Activated CD4-positive, alpha-beta T cell treated with anti-CD3 and anti-CD28 coated beads for 36 hours (primary cell): ENCODE data around the gene NRP1. TPM values are rescaled to one million over a fixed set of nuclear protein-coding genes. Genes with fewer than 3 reads are reported as not detected.
"Not testable (repeated sequence)": the region's sequence is repeated elsewhere in the genome, so short reads cannot be mapped to it uniquely, and the experiment has no call there.

Experiments
- ATAC-seq: fragments of 200-7000 bp; cut with Tn5 transposase; one replicate; pipeline ENCODE4 v1.10.0; 2021; ENCODE audit warnings: mild to moderate bottlenecking, moderate library complexity
- CTCF ChIA-PET: fragments of 350-600 bp; sonication (Branson Sonifier 250); formaldehyde crosslinking; loops from one replicate; lab custom pipeline; 2021; ENCODE audit warnings: antibody characterized with exemption; lab: Charles Lee
- POLR2A ChIA-PET: fragments of 350-600 bp; sonication (Branson Sonifier 250); formaldehyde crosslinking; loops from one replicate; lab custom pipeline; 2021; ENCODE audit warnings: antibody characterized with exemption, inconsistent platforms; lab: Charles Lee
- DNase-seq: peaks from one replicate; pipeline ENCODE4 v3.0.0-alpha.2; 2020
- H3K27ac Mint-ChIP-seq: one replicate; pipeline ENCODE4 v1.8.0; 2021; ENCODE audit warnings: mixed read lengths
- H3K27me3 Mint-ChIP-seq: one replicate; pipeline ENCODE4 v1.8.0; 2021; ENCODE audit warnings: mixed read lengths
- H3K36me3 Mint-ChIP-seq: one replicate; pipeline ENCODE4 v1.8.0; 2021; ENCODE audit warnings: low read depth, mixed read lengths
- H3K4me1 Mint-ChIP-seq: one replicate; pipeline ENCODE4 v1.8.0; 2021; ENCODE audit warnings: mixed read lengths
- H3K4me3 Mint-ChIP-seq: one replicate; pipeline ENCODE4 v1.8.0; 2021; ENCODE audit warnings: mild to moderate bottlenecking, moderate library complexity, mixed read lengths
- H3K9me3 Mint-ChIP-seq: one replicate; pipeline ENCODE4 v1.8.0; 2021; ENCODE audit warnings: low read depth, mixed read lengths
- intact Hi-C, 2 experiments: fragments of 100-400 bp; cut with DNase I in 1 of 2; cut with micrococcal nuclease in 1 of 2; formaldehyde crosslinking; loops; one replicate each; pipeline versions ENCODE4 v1.14.2 to v1.15.1; 2022 to 2024; cut with DNase I, micrococcal nuclease
- total RNA-seq, 2 experiments: library from RNA; stranded (reverse); gene quantifications; one replicate each; pipeline ENCODE4 v1.2.3, GENCODE V29; 2021

NRP1 gene
- under 1 TPM; 0.21 to 0.44 TPM for total RNA-seq

DNA sequence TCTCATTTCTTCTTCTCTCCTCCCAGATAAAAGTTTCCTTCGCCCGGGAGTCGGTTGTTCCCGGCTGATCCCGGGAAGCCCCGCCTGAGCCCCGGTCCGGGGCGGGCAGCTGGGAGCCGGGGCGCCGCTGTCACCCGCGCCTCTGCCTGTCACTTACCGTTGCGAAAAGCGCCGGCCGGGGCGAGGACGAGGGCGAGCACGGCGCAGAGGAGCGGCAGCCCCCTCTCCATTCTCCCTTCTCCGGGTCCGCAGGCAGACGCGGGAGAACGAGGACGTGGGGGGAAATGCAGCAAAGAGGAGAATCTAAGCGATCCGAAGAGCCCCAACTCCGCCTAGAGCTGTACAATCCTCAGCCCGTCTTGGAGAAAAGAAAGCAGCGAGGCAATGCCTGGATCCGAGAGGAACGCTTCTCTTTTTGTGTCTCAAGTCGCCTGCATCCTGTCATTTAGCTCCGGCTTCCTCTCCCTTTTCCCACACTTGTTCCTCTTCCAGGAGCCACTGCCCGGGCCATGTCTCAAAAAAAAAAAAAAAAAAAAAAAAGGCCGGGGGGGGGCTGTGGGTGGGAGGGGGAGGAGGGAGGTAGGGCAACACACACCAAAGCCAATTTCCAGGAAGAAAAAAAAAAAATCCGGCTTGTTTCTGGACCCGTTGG lies at the start of gene NRP1:
NRP1 (minus strand) TSS at position 515 of the 652 bp plus-strand sequence; CDS start at position 230, 285 bp downstream.
- H3K27me3 Mint-ChIP-seq, result peaks cover 67% of the 10 kb centered on the region
- ATAC-seq (no peak), DNase-seq (peak; percentile 27)
- H3K36me3 Mint-ChIP-seq, result no peaks in the 10 kb centered on the region
- H3K9me3 Mint-ChIP-seq, result no peaks in the 10 kb centered on the region
- CTCF ChIA-PET, result interaction anchor here (0.9 to 5.3 kb wide), 6 partner anchors 10 to 1304 kb away, joined by 3 to 23 read pairs (median 3); no protein-coding TSS in a partner anchor
- intact Hi-C loops, result loop anchor here (5.0 to 10.0 kb wide), 5 partner anchors 91 to 791 kb away; no protein-coding TSS in a partner anchor
- peak within 1 kb of the TSS; percentile 3 for H3K27ac Mint-ChIP-seq
- peak within 1 kb of the TSS; percentile 60 for H3K4me3 Mint-ChIP-seq
- H3K4me1 Mint-ChIP-seq, result peaks cover 18% of the 10 kb centered on the region
- POLR2A ChIA-PET, result no interaction called here

DNA sequence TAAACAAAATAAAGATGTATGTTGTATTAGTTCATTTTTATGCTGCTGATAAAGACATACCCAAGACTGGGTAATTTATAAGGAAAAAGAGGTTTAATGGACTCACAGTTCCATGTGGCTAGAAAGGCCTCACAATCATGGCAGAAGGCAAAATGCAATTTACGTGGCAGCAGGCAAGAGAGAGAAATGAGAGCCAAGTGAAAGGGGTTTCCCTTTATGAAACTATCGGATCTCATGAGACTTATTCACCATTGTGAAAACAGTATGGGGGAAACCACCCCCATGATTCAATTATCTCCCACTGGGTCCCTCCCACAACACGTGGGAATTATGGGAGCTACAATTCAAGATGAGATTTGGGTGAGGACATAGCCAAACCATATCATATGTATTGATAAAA lies 49.7 kb upstream of the NRP1 start:
- H3K27ac Mint-ChIP-seq, H3K9me3 Mint-ChIP-seq, CTCF ChIA-PET, H3K4me3 Mint-ChIP-seq, H3K36me3 Mint-ChIP-seq, POLR2A ChIA-PET, ATAC-seq, intact Hi-C loops, DNase-seq, H3K4me1 Mint-ChIP-seq: not testable (repeated sequence)
- H3K27me3 Mint-ChIP-seq, result peaks cover 38% of the 10 kb centered on the region

DNA sequence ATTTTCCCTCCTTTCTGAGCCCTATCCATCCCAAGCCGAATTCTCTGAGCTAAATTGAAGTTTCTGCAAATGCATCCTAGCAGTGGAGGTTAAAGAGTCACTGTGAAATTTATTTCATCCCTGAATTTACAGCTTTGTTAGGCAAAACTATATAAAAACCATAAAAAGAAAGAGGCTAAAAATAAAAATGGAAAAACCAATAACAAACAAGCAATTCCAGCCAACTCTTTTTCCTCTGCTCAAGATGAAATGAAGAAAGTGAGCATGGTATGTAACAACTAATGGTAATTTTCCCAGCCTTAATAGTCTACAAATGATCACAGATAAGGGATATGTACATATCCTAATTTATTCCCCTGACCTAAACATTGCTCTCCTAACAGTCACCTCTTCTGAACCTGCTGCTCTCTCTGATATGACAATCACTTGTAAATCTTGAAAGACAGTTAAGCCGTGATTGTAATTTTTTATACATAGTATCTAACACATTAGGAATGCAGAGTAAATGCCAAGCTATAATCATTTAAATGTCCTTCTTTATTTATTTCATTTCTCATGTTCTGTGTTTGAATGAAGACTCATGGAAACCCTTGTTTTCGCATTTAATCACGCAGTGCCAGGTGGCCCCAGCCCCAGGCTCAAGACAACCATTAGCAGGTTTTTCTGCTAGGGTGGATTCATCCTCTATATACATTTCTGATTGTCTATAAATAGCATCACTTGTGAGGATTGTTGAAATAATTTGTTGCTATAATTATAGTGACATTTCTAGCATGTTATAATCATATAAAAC lies 48.6 kb upstream of the NRP1 start:
- ChIA-PET CTCF (no interaction called here), POLR2A (no interaction called here)
- ATAC-seq, result no peak
- H3K27ac Mint-ChIP-seq, result no peak overlapping the region
- intact Hi-C loops, result no loop called here
- no peak overlapping the region for H3K4me3 Mint-ChIP-seq
- DNase-seq, result no peak
- H3K9me3 Mint-ChIP-seq, result no peaks in the 10 kb centered on the region
- H3K4me1 Mint-ChIP-seq, result peaks cover 3% of the 10 kb centered on the region
- peaks cover 32% of the 10 kb centered on the region for H3K27me3 Mint-ChIP-seq
- H3K36me3 Mint-ChIP-seq, result no peaks in the 10 kb centered on the region

DNA sequence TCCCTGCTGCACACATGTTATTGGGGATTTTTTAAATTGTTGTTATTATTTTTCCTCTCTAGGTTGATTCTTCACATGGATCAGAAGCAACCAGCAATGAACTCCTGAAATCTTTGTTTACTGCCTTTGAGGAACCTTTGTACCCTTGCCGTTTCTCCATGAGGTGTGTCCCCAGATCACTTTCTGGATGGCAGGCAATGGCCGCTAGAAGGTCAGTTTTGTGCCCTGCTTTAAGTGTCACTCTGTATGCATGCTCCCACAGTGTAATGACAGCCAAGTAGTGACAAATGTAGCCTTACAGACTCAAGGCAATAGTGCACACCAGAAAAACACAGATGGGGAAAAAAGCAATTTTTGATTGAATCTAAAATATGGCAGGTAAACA lies 47.7 kb upstream of the NRP1 start:
- H3K27me3 Mint-ChIP-seq, result peaks cover 30% of the 10 kb centered on the region
- H3K4me3 Mint-ChIP-seq, result no peak overlapping the region
- intact Hi-C loops, result no loop called here
- no peak overlapping the region for H3K27ac Mint-ChIP-seq
- no peaks in the 10 kb centered on the region for H3K36me3 Mint-ChIP-seq
- DNase-seq, result no peak
- no peak for ATAC-seq
- ChIA-PET POLR2A (no interaction called here), CTCF (interaction anchor here (0.9 kb wide), 1 partner anchor 189 kb away, joined by 5 read pairs; no protein-coding TSS in a partner anchor)
- no peaks in the 10 kb centered on the region for H3K9me3 Mint-ChIP-seq
- peaks cover 12% of the 10 kb centered on the region for H3K4me1 Mint-ChIP-seq

DNA sequence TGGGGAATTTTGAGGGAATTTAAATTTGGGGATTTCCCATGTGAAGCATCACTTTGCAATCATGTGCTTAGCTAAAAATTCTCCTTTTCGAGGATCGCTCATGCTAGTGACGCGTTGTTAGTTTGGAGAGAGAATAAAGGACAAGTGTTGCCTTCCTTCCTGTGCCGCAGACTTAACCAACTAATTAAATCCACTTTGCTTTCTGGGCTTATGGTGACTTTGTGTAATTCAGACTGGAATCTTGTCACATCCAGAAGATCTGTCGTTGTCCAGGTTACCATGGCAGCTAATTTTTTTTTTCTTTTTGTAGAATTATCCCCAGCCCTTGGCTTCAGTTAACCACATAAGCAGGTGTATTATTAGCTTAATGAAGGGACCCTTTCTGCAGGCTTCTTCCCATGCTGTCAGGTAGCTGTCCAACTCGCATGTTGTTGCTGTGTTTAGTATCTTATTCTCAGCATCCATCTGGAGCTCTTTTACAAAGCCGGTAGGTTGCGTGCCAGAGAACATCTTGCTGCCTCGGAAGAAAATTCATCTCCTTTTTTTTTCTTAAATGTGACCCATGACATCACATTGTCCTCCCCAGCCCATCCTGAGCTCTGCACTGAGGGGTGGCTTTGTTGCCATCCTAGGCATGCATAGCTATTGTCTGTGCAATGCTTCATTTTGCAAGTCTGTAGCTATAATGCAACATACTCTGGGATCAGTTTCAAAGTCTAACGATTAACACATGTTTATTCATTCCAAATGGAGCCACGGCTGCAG lies 47.2 kb upstream of the NRP1 start:
- POLR2A ChIA-PET, result no interaction called here

DNA sequence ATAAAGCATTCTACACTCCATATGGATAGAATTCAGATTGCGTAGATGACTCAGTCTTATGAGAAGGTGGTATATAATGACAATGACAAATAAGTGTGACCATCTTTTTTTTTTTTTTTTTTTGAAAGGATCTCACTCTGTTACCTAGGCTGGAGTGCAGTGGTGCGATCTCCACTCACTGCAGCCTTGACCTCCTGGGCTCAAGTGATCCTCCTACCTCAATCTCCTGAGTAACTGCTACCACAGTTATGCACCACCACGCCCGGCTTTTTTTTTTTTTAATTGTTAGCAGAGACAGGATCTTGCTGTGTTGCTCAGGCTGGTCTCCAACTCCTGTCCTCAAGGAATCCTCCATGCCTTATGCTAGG lies 43.2 kb upstream of the NRP1 start:
- H3K27ac Mint-ChIP-seq, result no peak overlapping the region
- ATAC-seq (peak; percentile 68), DNase-seq (no peak)
- H3K27me3 Mint-ChIP-seq, result peaks cover 21% of the 10 kb centered on the region
- no peaks in the 10 kb centered on the region for H3K9me3 Mint-ChIP-seq
- H3K4me3 Mint-ChIP-seq, result no peak overlapping the region
- ChIA-PET POLR2A (interaction anchor here (0.7 kb wide), 1 partner anchor 369 kb away, joined by 3 read pairs; no protein-coding TSS in a partner anchor), CTCF (interaction anchor here (0.6 kb wide), 1 partner anchor 105 kb away, joined by 3 read pairs; no protein-coding TSS in a partner anchor)
- H3K36me3 Mint-ChIP-seq, result no peaks in the 10 kb centered on the region
- intact Hi-C loops, result loop anchor here (1.0 kb wide), 2 partner anchors 11 to 112 kb away; no protein-coding TSS in a partner anchor
- peaks cover 26% of the 10 kb centered on the region for H3K4me1 Mint-ChIP-seq

More for the DNA sequence above, 47.2 kb upstream of the NRP1 start:
- ATAC-seq, result no peak
- CTCF ChIA-PET, result interaction anchor here (0.9 kb wide), 1 partner anchor 188 kb away, joined by 5 read pairs; no protein-coding TSS in a partner anchor
- Mint-ChIP-seq H3K4me3 (no peak overlapping the region), H3K36me3 (no peaks in the 10 kb centered on the region), H3K27ac (no peak overlapping the region), H3K27me3 (peaks cover 28% of the 10 kb centered on the region), H3K9me3 (no peaks in the 10 kb centered on the region), H3K4me1 (peaks cover 17% of the 10 kb centered on the region)
- no peak for DNase-seq
- intact Hi-C loops, result no loop called here

DNA sequence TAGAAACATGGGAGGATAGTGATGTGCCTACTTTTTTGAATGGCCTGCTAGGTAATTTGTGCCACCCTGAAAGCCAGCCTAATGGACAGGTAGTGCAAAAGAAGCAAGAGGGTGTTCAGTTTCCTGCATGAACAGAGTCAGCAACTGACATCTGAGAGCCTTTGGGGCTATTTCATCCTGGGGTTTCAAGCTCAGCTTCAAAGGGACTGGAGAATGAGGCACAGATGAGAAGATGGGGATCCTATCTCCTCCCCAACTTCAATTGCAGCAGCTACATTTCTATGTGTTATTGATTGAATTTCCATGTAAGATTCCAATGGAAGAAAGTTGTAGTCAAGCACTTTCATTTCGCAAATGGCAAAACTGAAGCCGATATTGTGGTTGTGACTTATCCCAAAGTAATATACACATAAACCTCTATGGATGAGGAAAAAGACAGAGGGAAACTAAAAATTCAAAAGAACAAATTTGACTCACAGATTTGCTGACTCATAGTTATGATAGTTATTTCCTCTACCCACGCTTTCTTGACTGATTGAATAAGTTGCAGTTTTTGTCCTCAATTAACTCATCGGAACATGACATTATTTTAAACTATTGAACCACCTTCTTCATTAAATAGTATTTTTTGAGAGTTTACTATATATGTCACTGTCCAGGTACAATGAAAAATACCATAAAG lies 42.6 kb upstream of the NRP1 start:
- Mint-ChIP-seq H3K36me3 (no peaks in the 10 kb centered on the region), H3K4me3 (no peak overlapping the region), H3K27me3 (peaks cover 20% of the 10 kb centered on the region), H3K27ac (no peak overlapping the region), H3K4me1 (peaks cover 26% of the 10 kb centered on the region), H3K9me3 (no peaks in the 10 kb centered on the region)
- ATAC-seq, result peak; percentile 68
- CTCF ChIA-PET, result interaction anchor here (0.6 to 1.3 kb wide), 2 partner anchors 11 to 105 kb away, joined by 3 to 7 read pairs; no protein-coding TSS in a partner anchor
- no peak for DNase-seq
- POLR2A ChIA-PET, result no interaction called here
- intact Hi-C loops, result loop anchor here (1.0 kb wide), 2 partner anchors 11 to 112 kb away; no protein-coding TSS in a partner anchor

DNA sequence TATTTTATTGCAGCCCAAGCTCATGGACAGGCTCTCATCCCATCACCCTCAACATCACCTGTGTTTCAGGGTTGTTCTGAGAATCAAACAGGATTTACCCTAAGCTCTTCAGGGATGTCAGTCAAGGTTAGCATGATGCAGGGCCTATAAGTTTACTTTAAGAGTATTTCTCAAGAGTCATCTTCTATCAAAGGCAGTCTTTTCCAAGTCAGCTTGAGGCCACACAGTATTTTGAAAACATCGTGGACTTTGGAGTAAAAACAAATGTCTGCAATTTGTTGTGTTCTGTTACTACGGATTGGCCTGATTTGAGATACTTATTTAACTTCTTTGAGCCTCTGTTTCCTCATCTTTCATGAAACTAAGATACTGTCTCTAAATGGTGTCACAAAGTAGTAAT lies 42.0 kb upstream of the NRP1 start:
- H3K4me1 Mint-ChIP-seq, result peaks cover 26% of the 10 kb centered on the region
- CTCF ChIA-PET, result interaction anchor here (0.5 to 1.3 kb wide), 3 partner anchors 11 to 83 kb away, joined by 3 to 7 read pairs (median 4); no protein-coding TSS in a partner anchor
- ATAC-seq, result no peak

DNA sequence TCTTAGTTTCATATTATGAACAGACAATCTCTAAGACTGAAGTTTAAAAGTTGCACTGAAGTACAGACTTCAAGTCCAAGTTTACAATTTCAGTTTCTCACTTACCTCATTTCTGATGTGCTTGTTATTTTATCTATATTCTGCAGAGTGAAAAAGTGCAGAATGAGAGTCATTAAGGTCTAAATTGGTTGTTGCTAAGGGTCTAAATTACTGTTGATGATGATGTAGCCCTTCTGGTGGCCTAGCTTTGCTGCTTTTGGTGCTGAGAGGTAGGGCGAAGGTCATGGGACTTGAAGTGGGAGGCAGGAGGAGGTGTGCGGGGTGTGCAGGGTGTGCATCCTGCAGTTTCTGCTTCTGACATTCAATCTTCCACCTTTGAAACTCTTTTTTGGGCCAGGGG lies 38.8 kb upstream of the NRP1 start:
- H3K9me3 Mint-ChIP-seq, result peaks cover 3% of the 10 kb centered on the region
- peaks cover 25% of the 10 kb centered on the region for H3K4me1 Mint-ChIP-seq
- H3K4me3 Mint-ChIP-seq, result no peak overlapping the region
- ATAC-seq (no peak), DNase-seq (no peak)
- CTCF ChIA-PET, result no interaction called here
- POLR2A ChIA-PET, result no interaction called here
- H3K36me3 Mint-ChIP-seq, result no peaks in the 10 kb centered on the region
- peaks cover 24% of the 10 kb centered on the region for H3K27me3 Mint-ChIP-seq
- no peak overlapping the region for H3K27ac Mint-ChIP-seq
- intact Hi-C loops, result no loop called here

More for the DNA sequence above, 42.0 kb upstream of the NRP1 start:
- H3K4me3 Mint-ChIP-seq, result no peak overlapping the region
- H3K9me3 Mint-ChIP-seq, result no peaks in the 10 kb centered on the region
- intact Hi-C loops, result loop anchor here in 1 of 2 experiments (1.0 kb wide), 1 partner anchor 10 kb away; no protein-coding TSS in a partner anchor
- no peak for DNase-seq
- no peak overlapping the region for H3K27ac Mint-ChIP-seq
- H3K27me3 Mint-ChIP-seq, result peaks cover 20% of the 10 kb centered on the region
- H3K36me3 Mint-ChIP-seq, result no peaks in the 10 kb centered on the region
- POLR2A ChIA-PET, result no interaction called here

DNA sequence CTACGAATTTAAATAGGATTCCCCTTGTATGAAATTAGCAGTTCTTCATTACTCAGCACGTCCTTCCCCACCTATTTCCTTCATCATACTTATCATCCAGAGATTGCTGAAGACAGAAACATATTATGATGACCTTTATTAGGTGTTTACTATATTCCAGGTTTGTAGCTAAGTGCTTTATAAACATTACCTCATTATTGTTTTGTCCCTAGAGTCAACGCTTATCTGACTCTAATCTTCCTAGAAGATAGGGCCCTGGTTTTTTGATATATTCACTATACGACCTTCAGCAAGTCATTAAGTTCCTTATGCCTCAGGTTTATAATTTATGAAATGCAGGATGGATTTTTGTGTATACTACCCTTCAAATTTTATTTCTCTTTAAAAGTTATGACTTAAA lies 36.8 kb upstream of the NRP1 start:
- ChIA-PET CTCF (interaction anchor here (1.1 kb wide), 1 partner anchor 12 kb away, joined by 4 read pairs; no protein-coding TSS in a partner anchor), POLR2A (no interaction called here)
- no peak for DNase-seq
- no peak overlapping the region for H3K27ac Mint-ChIP-seq
- peaks cover 28% of the 10 kb centered on the region for H3K27me3 Mint-ChIP-seq
- intact Hi-C loops, result no loop called here
- no peaks in the 10 kb centered on the region for H3K36me3 Mint-ChIP-seq
- H3K4me3 Mint-ChIP-seq, result no peak overlapping the region
- H3K9me3 Mint-ChIP-seq, result peaks cover 5% of the 10 kb centered on the region
- ATAC-seq, result no peak
- H3K4me1 Mint-ChIP-seq, result peaks cover 9% of the 10 kb centered on the region
